Stimulated activated effector memory CD8-positive, alpha-beta T cell treated with anti-CD3 and anti-CD28 coated beads, Interleukin-12 subunit alpha, Interleukin-12 subunit beta, amount 100 ng/mL, for 72 hours (primary cell): ENCODE results near the gene ATF7.
"Not testable (repeated sequence)": the region's sequence is repeated elsewhere in the genome, so short reads cannot be mapped to it uniquely, and the experiment has no call there.

Experiments used
- ATAC-seq: fragments of 150-1000 bp; cut with Tn5 transposase; 2 replicates; pipeline ENCODE4 v1.10.0; 2021
- DNase-seq, 2 donors: peaks; one replicate each; pipeline ENCODE4 v3.0.0; 2021 to 2022; ENCODE audit warnings: low spot score in 2 of 2
- H3K27ac Mint-ChIP-seq: one replicate; pipeline ENCODE4 v1.8.0; 2022; ENCODE audit warnings: mild to moderate bottlenecking, mixed read lengths
- H3K36me3 Mint-ChIP-seq: one replicate; pipeline ENCODE4 v1.8.0; 2022; ENCODE audit warnings: mild to moderate bottlenecking, mixed read lengths
- H3K4me1 Mint-ChIP-seq: one replicate; pipeline ENCODE4 v1.8.0; 2022; ENCODE audit warnings: mixed read lengths
- H3K4me3 Mint-ChIP-seq: one replicate; pipeline ENCODE4 v1.8.0; 2022; ENCODE audit warnings: mild to moderate bottlenecking, mixed read lengths
- H3K9me3 Mint-ChIP-seq: one replicate; pipeline ENCODE4 v1.8.0; 2022; ENCODE audit warnings: mixed read lengths

The ATF7 gene

DNA sequence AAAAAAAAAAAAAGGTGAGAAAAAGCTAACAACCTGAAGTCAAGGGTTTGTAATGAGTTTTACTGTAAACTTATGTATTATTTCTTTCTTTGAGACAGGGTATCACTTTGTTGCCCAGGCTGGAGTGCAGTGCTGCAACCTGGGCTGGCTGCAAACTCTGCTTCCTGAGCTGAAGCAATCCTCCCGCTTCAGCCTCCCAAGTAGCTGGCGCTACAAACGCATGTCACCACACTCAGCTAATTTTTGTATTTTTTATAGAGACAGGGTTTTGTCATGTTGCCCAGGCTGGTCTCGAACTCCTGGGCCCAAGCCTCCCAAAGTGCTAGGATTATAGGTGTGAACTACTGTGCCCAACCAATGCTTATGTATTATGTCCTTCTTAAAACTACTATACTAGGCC is 9.2 kb downstream of the ATF7 start:
- no peak overlapping the region for H3K4me3 Mint-ChIP-seq
- ATAC-seq (no peak), DNase-seq (no peak)
- no peaks in the 10 kb centered on the region for H3K9me3 Mint-ChIP-seq
- H3K4me1 Mint-ChIP-seq: peaks cover 13% of the 10 kb centered on the region
- H3K27ac Mint-ChIP-seq: no peak overlapping the region
- peaks cover 71% of the 10 kb centered on the region for H3K36me3 Mint-ChIP-seq

DNA sequence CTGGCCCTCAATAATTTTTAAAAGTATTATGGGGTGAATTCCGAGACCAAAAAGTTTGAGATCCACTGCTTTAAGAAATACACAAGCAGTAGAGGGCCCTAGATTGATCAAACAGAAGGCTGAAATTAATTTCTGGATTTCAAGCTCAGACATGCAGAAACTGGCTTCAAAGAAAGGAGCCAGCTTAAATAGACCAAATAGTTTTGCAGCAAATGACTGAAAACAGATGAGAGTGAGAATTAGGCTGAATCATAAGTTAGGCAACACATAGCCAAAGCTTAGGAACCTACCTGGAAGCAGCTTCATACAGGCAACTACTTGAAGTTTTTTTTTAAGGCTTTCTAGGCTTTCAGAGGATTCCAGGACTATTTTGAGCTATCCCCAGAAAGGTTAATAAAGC is 12.4 kb downstream of the ATF7 start:
- Mint-ChIP-seq H3K4me3 (no peak overlapping the region), H3K36me3 (peaks cover 60% of the 10 kb centered on the region), H3K4me1 (peaks cover 13% of the 10 kb centered on the region), H3K9me3 (no peaks in the 10 kb centered on the region), H3K27ac (no peak overlapping the region)
- DNase-seq (no peak), ATAC-seq (no peak)

DNA sequence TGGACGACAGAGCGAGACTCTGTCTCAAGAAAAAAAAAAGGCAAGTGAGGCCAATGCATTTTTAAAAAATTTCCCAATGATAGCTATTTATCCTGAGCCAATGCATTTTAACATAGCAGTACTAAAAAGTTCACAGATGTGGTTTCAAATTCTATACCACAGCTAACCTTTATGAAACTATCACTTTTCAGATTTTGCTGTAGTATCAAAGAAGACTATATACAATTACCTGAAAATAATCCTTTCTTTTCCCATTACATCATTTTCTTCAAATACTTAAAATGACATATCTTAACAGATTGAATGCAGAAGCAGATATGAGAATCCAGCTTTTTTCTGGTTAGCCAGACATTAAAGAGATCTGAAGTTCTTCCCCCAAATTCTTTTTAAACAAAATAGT is 13.2 kb downstream of the ATF7 start:
- peaks cover 51% of the 10 kb centered on the region for H3K36me3 Mint-ChIP-seq

DNA sequence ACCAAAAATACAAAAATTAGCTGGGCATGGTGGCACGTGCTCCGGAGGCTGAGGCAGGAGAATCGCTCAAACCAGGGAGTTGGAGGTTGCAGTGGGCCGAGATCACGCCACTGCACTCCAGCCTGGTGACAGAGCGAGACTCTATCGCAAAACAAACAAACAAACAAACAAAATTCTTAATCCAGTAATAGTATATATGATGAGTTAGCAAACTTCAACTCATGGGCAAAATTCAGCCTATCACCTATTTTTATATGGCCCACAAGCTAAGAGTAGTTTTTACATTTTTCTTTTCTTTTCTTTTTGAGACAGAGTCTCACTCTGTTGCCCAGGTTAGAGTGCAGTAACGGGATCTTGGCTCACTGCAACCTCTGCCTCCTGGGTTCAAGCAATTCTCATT is 14.9 kb downstream of the ATF7 start:
- Mint-ChIP-seq H3K4me3 (no peak overlapping the region), H3K36me3 (peaks cover 40% of the 10 kb centered on the region), H3K27ac (no peak overlapping the region), H3K9me3 (no peaks in the 10 kb centered on the region), H3K4me1 (no peaks in the 10 kb centered on the region)
- DNase-seq (no peak), ATAC-seq (no peak)

More for the DNA sequence above, 13.2 kb downstream of the ATF7 start:
- no peak for DNase-seq
- H3K4me1 Mint-ChIP-seq: peaks cover 5% of the 10 kb centered on the region
- H3K4me3 Mint-ChIP-seq: no peak overlapping the region
- no peaks in the 10 kb centered on the region for H3K9me3 Mint-ChIP-seq
- no peak overlapping the region for H3K27ac Mint-ChIP-seq
- no peak for ATAC-seq

DNA sequence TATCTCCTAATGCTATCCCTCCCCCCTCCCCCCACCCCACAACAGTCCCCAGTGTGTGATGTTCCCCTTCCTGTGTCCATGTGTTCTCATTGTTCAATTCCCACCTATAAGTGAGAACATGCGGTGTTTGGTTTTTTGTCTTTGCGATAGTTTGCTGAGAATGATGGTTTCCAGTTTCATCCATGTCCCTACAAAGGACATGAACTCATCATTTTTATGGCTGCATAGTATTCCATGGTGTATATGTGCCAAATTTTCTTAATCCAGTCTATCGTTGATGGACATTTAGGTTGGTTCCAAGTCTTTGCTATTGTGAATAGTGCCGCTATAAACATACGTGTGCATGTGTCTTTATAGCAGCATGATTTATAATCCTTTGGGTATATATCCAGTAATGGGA is 19.5 kb downstream of the ATF7 start:
- ATAC-seq, H3K27ac Mint-ChIP-seq, DNase-seq, H3K9me3 Mint-ChIP-seq, H3K4me1 Mint-ChIP-seq, H3K4me3 Mint-ChIP-seq: not testable (repeated sequence)
- peaks cover 11% of the 10 kb centered on the region for H3K36me3 Mint-ChIP-seq

DNA sequence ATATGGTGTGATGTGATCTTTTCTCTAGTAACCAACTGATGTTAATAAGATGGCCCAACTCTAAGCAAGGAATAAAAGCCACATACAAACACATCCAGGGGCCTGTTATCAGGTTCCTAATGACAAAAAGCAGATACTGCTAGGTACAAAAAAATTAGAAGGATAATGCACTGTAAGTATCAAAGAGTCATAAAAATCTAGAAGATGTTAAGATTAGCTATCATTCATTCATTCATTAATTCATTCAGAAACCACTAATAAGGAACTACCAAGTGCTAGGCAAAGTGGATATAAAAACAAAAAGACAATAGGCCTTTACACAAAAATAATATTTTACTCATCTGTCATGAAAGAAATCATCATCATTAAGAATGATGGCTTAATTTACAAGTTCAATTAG is 21.6 kb downstream of the ATF7 start:
- no peak overlapping the region for H3K4me3 Mint-ChIP-seq
- H3K36me3 Mint-ChIP-seq: peaks cover 26% of the 10 kb centered on the region
- no peak for DNase-seq
- H3K9me3 Mint-ChIP-seq: no peaks in the 10 kb centered on the region
- H3K4me1 Mint-ChIP-seq: peaks cover 8% of the 10 kb centered on the region
- ATAC-seq: no peak
- no peak overlapping the region for H3K27ac Mint-ChIP-seq

DNA sequence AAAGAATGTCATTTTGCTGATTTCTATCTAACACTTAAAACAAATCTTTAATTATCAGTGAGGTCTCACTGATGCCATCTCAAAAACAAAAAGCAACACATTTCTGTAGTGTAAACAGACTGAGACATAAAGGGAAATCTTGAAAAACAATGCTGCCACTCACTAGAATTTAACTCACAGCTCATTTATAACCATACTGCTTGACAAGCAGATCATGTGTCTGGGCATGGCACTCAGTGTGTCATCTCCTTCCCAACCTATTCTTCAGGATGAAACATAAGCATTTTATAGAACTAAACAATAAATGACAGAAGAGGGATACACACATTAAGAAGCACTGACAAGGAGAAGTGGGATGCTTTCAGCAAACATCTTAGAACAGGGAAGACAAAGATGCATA is 22.4 kb downstream of the ATF7 start:
- Mint-ChIP-seq H3K4me3 (no peak overlapping the region), H3K36me3 (peaks cover 21% of the 10 kb centered on the region), H3K27ac (no peak overlapping the region), H3K4me1 (peaks cover 8% of the 10 kb centered on the region), H3K9me3 (no peaks in the 10 kb centered on the region)
- DNase-seq: no peak
- ATAC-seq: no peak

DNA sequence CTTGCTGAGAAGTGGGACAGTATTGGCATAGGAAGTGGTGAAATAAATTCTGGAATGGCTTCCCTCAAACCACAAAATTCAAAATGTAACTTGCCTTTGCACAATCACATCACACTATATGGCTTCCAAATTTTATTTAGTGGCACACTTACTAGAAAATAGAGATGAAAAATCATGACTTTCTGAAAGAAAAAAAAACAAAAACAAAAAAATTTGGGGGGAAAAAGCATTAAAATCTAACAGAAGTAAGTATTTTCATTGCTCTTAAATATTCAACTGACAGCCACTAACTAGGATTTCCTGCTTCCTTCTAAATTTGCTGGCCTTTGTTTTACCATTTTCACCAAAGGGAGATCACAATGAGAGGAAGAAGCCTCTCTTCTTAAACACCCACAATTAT is 23.0 kb downstream of the ATF7 start:
- peaks cover 25% of the 10 kb centered on the region for H3K36me3 Mint-ChIP-seq
- H3K9me3 Mint-ChIP-seq: no peaks in the 10 kb centered on the region
- H3K4me1 Mint-ChIP-seq: peaks cover 8% of the 10 kb centered on the region
- ATAC-seq: no peak
- H3K27ac Mint-ChIP-seq: no peak overlapping the region
- no peak overlapping the region for H3K4me3 Mint-ChIP-seq
- no peak for DNase-seq

DNA sequence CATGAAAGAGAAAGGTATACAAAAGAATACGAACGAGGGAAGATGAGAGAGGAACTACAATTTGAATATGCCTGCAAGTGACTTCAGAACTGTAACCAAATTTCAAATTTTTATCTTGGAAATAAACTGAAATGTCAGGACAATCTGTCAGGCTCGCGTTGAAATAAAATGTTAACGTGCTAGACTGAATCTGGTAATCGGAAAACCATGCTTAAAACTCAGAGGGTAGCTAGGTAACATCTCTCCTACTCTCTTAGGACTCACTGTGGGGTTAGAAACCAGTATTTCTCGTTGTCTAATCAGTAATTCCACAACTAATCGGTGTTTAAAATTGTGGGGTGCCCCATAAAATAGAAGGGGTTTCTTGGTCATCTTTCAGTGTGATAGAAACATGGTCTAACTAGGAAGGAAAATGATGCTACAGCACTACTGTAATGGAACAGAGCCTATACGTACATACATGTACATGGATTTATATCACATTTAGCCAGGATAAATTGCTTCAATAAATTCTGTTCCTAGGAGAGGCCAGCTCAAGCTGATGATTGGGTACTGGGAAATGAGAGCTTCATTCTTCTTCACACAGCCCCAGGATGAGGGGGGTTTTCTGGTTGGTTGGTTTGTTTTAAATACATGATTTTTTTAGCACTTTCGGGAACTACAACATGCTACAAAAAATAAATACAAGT is 23.9 kb downstream of the ATF7 start:
- Mint-ChIP-seq H3K4me1 (peaks cover 8% of the 10 kb centered on the region), H3K27ac (no peak overlapping the region)

DNA sequence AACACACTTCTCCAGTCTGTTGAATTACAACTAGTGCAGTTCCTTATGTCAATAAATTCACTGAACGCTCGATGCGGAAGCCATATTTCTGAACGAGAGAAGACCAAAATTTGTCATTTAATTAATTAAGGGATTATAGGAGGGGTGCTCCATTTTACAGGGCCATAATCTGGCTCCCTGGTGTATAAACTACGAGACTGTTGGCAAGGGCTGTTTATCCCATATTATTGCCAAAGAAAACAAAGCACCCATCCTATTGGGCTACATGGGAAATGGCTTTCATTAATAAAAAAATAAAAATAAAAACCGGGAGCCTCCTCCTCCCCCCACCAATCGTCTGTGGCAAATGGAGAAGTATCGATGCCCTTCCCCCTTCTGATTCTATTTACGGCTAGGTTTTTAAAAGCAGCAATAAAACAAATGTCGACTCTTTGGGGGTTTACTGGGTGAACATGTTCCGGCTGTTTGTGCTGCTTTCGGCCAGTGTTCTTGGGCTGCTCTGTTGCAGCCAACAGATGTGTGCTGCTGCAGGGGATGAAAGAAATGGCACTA is 24.8 kb downstream of the ATF7 start:
- H3K36me3 Mint-ChIP-seq: peaks cover 27% of the 10 kb centered on the region
- peaks cover 8% of the 10 kb centered on the region for H3K4me1 Mint-ChIP-seq
- no peak for DNase-seq
- ATAC-seq: no peak
- H3K9me3 Mint-ChIP-seq: no peaks in the 10 kb centered on the region
- H3K27ac Mint-ChIP-seq: no peak overlapping the region
- no peak overlapping the region for H3K4me3 Mint-ChIP-seq

More for the DNA sequence above, 23.9 kb downstream of the ATF7 start:
- Mint-ChIP-seq H3K4me3 (no peak overlapping the region), H3K9me3 (no peaks in the 10 kb centered on the region), H3K36me3 (peaks cover 27% of the 10 kb centered on the region)
- ATAC-seq (no peak), DNase-seq (no peak)

DNA sequence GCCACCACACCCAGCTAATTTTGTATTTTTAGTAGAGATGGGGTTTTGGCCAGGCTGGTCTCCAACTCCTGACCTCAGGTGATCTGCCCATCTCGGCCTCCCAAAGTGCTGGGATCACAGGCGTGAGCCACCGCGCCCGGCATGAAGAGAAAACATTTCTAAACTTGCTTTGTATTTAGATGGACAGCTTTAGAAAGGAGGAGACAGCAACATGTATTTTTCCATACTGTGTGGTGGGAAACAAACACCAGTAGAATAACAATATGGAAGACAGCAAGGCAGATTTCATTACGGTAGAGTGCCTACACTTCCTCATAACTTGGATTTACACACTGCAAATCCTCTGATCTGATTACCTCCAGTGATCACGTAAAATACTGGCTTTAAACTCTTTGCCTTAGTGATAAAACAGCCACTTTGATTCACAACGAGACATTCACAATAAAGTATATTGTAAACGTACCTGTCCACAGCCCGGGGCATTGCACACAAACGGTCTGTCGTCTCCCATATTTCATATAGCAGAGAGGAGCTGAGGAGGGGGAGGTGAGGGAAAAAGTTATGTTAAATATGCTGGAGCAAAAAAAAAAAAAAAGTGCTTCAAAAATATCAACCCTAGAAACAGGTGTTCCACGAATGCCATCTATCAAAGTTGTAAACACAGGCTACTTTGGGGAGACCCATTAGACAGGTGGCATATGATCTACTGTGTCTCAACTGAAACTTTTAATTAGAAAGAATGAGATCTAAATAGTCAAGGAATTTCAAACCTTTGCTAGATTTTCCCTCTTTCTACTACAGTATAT is 25.5 kb downstream of the ATF7 start:
- H3K4me3 Mint-ChIP-seq: no peak overlapping the region
- no peak for ATAC-seq
- peaks cover 9% of the 10 kb centered on the region for H3K4me1 Mint-ChIP-seq
- H3K27ac Mint-ChIP-seq: no peak overlapping the region
- H3K9me3 Mint-ChIP-seq: no peaks in the 10 kb centered on the region
- no peak for DNase-seq
- peaks cover 27% of the 10 kb centered on the region for H3K36me3 Mint-ChIP-seq

DNA sequence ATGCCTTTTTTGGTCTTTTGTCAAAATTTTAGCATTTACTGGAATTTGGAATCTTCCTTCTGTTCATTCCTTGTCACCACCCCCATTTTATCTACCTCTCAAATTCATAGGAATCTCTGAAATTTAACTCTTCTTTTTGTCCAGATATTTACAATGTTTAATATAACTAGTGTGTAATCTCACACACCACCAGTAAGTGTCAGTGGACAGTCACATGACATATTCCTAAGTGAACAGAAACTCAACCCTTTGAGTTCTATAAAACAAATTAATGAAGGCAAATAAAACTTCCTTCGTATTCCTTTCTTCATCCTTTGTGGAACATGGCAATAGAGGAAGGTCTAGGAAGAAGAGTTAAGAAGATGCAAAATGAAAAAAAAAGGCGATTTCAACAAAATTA is 26.6 kb downstream of the ATF7 start:
- DNase-seq (no peak), ATAC-seq (no peak)
- Mint-ChIP-seq H3K36me3 (peaks cover 27% of the 10 kb centered on the region), H3K9me3 (no peaks in the 10 kb centered on the region), H3K27ac (no peak overlapping the region), H3K4me3 (no peak overlapping the region), H3K4me1 (peaks cover 15% of the 10 kb centered on the region)

DNA sequence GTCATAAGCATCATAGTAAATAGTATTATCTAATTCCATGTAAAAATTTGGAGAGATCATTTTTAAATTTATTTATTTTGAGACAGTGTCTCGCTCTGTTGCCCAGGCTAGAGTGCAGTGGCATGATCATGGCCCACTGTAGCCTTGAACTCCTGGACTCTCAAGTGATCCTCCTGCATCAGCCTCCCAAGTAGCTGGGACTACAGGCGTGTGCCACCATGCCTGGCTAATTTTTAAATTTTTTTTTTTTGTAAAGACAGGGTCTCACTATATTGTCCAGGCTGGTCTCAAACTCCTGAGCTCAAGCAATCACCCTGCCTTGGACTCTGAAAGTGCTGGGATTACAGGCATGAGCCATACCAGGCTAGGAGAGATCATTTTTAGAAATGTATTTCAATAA is 27.2 kb downstream of the ATF7 start:
- not testable (repeated sequence) for H3K9me3 Mint-ChIP-seq, H3K4me3 Mint-ChIP-seq, DNase-seq, ATAC-seq, H3K27ac Mint-ChIP-seq
- peaks cover 27% of the 10 kb centered on the region for H3K36me3 Mint-ChIP-seq
- peaks cover 13% of the 10 kb centered on the region for H3K4me1 Mint-ChIP-seq

DNA sequence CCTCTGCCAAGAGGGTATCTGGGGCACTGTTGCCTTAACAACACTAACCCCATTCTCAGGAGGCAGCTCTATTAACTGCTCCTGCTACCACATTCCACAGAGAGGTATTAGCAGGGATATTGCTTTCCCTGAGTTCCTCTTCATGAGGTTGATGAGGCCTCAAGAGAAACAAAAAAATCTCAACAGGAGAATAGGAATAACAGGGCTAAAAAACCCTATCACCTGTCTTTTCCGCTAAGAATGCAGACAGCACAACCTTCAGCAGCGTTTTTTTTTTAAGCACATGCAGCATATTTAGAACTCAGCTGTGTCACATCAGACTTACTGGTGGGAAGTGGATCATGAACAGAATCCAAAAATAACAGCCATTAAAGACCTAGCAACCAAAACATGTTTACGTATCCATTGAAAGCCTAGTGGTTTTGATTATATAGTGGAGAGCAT is 29.2 kb downstream of the ATF7 start:
- DNase-seq (no peak), ATAC-seq (no peak)
- Mint-ChIP-seq H3K9me3 (no peaks in the 10 kb centered on the region), H3K27ac (no peak overlapping the region), H3K4me1 (peaks cover 7% of the 10 kb centered on the region), H3K36me3 (peaks cover 25% of the 10 kb centered on the region), H3K4me3 (no peak overlapping the region)

DNA sequence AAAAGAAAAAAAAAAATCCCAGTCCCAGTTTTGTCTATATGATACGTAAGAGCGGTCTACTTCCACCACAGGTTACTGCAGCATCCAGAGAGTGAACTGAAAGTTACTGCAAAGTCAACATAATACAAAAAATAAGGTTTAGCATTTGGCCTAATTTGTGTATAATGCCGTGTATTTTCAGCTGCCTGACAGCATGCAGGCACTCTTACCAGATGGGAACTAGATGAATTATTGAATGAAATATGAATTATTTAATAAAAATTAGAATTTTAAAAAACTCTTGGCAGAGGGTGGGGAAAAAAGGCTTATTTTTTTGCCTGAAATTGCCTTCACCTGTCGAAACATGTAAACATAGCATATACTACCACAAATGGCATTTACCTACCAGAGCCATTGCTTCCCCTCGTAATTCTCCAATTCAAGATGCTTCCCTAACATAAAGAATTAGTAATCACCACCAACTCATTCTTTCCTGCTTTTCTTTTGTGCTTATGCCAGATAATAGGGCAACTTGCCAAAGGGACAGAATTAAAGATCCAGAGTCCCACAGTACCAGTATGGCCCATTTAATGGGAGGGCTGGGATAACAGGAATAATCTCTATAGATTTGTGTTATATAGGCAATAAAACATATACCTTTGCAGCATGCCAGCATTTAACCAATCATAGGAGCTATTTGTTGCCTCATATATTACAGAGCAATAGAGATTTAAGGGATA is 31.1 kb downstream of the ATF7 start:
- H3K4me1 Mint-ChIP-seq: peaks cover 7% of the 10 kb centered on the region
- no peaks in the 10 kb centered on the region for H3K9me3 Mint-ChIP-seq
- H3K27ac Mint-ChIP-seq: no peak overlapping the region

More for the DNA sequence above, 31.1 kb downstream of the ATF7 start:
- H3K36me3 Mint-ChIP-seq: peaks cover 12% of the 10 kb centered on the region
- DNase-seq: no peak
- no peak overlapping the region for H3K4me3 Mint-ChIP-seq
- no peak for ATAC-seq
